RKO (cell line): ENCODE data around the gene GALE.
"Not testable (repeated sequence)": the region's sequence is repeated elsewhere in the genome, so short reads cannot be mapped to it uniquely, and the experiment has no call there.

Experiments
- DNase-seq: peaks from one replicate; pipeline ENCODE4 v3.0.0-alpha.2; 2016; ENCODE audit warnings: low spot score

The GALE gene

GRCh38 chr1:23800400-23801337 lies at the start of gene GALE:
TSS of gene GALE (minus strand) at chr1:23800754. CDS start at chr1:23799007, 1,747 bp downstream.
- DNase-seq: peak; percentile 95

DNA sequence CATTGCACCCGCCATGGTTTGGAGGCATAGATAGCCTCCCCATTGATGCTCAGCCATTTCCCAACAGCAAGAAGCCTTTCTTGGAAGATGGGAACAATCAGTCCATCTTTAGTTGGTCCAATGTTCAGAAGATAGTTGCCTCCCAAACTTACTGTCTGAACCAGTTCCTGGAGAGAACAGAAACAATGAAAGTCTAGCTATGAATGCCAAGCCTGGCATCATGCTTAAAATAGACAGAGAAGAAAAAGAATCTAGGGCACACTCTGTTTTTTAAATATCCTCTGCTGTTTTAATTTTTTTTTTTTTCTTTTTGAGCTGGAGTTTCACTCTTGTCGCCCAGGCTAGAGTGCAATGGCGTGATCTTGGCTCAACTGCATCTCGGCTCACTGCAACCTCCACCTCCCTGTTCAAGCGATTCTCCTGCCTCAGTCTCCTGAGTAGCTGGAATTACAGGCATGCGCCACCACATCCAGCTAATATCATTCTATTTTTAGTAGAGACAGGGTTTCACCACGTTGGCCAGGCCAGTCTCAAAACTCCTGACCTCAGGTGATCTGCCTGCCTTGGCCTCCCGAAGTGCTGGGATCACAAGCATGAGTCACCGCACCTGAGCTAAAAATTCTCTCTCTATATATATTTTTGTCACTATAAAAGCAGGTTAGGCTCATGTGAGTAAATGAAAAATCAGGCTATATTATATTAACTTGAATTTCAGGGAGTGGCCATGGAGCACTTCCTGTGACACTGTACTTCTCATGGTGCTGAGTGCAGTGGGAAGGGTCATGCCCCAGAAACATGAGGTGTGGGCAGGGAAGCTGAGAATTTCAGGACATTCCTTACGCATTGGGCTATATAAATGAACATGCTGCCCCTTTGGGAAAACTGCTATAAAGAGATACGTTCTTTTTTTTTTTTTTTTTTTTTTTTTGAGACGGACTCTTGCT lies 48.4 kb upstream of the GALE start:
- DNase-seq: no peak

DNA sequence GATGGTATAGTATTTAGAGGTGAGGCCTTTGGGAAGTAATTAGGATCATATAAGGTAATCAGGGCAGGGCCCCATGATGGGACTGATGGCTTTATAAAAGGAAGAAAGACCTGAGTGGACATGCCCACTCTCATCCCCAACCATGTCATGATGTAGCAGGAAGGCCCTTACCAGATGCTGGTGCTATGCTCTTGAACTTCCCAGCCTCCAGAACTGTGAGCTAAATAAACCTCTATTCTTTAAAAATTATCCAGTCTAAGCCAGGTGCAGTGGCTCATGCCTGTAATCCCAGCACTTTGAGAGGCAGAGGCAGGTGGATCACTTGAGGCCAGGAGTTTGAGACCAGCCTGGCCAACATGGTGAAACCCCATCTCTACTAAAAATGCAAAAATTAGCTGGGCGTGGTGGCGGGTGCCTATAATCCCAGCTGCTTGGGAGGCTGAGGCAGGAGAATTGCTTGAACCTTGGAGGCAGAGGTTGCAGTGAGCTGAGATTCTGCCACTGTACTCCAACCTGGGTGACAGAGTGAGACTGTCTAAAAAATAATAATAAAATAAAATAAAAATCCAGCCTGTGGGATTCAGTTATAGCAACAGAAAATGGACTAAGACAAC lies 47.0 kb upstream of the GALE start:
- DNase-seq: not testable (repeated sequence)

GRCh38 chr1:23845163-23845562 lies 44.6 kb upstream of the GALE start:
- DNase-seq: no peak

DNA sequence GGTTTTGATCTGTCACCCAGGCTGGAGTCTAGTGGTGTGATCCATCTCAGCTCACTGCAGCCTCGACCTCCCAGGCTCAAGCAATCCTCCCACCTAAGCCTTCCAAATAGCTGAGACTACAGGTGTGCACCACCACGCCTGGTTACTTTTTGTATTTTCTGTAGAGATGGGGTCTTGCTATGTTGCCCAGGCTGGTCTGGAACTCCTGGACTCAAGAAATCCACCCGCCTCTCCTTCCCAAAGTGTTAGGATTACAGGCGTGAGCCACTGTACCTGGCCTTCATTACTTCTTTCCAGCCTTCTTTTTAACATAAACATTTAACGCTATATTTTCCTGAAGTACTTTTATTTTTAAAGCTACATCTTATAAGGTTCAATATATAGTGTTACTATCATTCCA lies 43.1 kb upstream of the GALE start:
- DNase-seq: no peak

DNA sequence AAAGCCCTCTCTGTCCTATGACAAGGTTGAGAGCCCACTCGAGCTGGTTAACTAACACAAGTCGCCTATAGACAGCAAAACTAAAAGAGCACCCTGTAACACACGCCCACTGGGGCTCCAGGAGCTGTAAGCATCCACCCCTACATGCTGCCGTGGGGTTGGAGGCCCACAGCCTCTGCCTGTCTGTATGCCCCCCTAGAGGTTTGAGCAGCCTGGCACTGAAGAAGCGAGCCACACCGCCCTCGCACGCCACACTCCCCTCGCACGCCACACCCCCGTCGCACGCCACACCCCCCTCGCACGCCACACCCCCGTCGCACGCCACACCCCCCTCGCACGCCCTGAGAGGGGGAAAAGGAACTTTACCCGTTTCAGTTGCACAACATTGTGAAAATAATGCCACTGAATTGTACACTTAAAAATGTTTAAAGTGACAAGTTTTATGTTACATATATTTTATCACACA lies 37.9 kb upstream of the GALE start:
- DNase-seq: peak; percentile 53

DNA sequence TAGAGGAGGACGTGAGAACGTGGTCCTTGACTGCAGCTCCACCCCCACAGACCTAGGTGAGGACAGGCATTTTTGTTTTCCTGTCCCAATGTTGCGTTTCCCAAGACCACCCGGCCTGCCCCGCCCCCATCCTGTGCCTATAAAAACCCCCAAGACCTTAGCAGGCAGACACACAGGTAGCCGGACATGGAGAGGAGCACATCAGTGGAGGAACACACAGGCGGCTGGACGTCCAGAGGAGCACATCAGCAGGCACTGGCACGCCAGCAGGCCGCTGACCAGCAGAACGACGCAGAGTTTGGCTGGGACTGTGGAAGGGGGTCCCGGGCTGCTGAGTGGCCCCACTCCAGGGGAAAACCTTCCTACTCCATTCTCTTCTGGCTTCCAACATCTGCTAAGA lies 37.4 kb upstream of the GALE start:
- no peak for DNase-seq

- DNase-seq: no peak
Measured at GRCh38 chr1:23836037-23836436, 35.5 kb upstream of the GALE start.

GRCh38 chr1:23834156-23834555 lies 33.6 kb upstream of the GALE start:
- DNase-seq: not testable (repeated sequence)

GRCh38 chr1:23827717-23828116 lies 27.2 kb upstream of the GALE start:
- no peak for DNase-seq

DNA sequence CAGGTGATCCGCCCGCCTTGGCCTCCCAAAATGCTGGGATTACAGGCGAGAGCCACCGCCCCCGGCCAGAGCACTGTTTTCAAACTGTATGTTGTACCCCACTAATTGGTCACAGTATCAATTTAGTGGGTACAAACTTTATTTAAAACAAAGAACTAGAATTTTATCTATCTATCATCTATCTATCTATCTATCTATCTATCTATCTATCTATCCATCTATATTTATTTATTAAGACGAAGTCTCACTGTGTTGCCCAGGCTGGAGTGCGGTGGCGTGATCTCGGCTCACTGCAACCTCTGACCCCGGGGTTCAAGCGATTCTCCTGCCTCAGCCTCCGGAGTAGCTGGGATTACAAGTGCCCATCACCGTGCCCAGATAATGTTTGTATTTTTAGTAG lies 26.0 kb upstream of the GALE start:
- not testable (repeated sequence) for DNase-seq

DNA sequence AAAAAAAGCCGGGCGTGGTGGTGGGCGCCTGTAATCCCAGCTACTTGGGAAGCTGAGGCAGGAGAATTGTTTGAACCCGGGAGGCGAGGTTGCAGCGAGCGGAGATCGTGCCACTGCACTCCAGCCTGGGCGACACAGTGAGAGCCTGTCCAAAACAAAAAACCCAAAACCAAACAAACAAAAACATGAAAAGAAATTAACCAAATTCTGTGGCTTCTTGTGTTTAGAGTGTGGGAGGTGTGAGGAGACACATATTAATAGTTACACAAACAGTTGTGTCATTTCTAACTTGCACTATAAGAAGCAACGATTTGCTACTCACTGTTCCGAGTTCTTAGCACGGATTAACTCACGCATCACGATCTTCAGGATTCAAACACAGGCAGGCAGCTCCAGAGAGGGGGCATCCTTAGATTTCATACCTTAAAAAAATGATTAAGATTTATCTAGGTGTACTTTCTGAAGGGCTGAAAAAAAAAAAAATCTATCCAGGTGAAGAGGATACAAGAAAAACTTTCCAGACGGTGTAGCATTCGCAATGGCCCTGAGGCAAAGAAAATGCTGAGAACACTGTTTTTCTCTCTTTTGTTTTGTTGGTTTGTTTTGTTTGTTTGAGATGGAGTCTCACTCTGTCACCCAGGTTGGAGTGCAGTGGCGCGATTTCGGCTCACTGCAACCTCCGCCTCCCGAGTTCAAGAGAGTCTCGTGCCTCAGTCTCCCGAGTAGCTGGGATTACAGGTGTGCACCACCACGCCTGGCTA lies 25.4 kb upstream of the GALE start:
- DNase-seq: no peak

DNA sequence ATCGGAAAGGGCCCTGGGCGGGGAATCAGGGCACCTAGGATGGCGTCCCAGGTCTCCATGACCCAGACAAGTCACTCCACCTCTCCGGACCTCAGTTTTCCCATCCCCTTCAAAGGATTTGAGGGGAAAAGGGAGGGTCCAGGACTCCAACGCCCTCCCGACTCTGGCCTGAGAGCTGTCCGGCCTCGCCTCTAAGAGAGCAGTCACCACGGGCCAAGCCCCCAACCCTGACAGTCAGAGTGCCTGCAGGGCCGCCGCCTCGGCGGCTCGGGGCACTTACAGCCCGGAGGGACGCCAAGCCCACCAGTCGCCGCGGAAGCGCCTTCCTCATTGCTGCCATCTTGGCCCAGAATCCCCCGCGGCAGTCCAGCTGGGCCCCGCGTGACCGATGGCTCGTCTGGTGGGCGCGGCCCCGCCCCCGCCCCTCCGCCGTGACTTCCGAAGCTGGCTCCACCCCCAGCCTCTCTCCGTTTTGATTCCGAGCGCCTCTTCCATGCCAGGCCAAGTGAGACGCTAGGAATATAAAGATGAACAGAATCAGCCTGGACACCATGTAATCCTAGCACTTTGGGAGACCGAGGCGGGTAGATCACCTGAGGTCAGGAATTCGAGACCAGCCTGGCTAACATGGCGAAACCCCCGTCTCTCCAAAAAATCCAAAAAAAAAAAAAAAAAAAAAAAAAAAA lies 24.7 kb upstream of the GALE start, which contains the start of gene HMGCL:
HMGCL (minus strand) TSS at position 354 of the 686 bp plus-strand sequence; CDS start at position 340, 14 bp downstream.
- DNase-seq: peak; percentile 90

DNA sequence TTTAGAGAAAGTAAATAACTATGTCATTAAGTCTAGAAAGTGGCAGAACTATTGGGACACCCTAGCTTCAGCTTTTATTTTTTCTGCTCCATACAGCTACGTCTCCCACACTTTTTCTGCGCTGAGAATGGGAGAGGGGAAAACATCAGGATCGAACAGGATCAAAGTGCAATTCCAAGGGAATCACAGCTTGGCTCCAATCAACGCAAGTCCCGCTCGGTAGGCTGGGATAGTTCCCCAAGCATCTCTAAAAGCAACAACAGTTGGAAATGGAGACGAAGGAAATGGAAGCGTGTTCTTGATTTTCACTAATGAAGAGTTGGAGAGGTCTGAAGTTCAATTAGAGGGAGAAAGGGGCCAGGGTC lies 24.1 kb upstream of the GALE start:
- DNase-seq: no peak

DNA sequence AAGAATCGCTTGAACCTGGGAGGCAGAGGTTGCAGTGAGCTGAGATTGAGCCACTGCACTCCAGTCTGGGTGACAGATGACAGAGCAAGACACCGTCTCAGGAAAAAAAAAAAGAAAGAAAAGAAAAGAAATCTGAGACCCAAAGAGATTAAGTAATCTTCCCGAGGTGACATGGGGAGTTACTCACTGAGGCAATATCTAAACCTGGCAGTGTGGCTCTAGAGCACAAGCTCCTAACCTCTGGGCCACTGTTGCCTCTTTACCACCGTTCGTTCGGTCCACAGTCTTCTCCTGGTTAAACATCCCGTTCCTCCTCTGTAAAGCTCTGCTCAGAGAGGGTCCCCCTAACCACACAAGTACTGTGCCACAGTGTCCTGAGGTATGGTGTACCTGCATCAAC lies 23.2 kb upstream of the GALE start:
- no peak for DNase-seq

GRCh38 chr1:23817633-23818032 lies 17.1 kb upstream of the GALE start:
- no peak for DNase-seq

- DNase-seq: no peak
Measured at GRCh38 chr1:23816906-23817305, 16.4 kb upstream of the GALE start.

DNA sequence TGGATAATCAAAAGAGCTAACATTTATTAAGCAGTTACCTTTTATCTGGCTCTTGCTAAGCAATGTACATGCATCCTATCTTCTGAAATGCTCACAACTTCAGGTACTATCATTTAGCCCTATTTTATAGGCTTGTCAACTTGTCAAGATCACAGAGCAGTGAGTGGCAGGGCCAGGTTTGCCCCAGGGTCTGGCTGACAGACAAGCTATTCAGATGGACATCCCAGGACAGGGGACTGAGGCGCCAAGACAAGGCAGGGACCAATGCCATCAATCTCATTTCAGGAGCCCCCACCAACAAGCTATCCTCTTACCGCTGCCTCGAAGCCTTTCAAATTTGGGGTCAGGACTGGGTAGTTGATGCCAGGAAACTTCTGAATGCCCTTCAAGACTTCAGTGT lies 15.8 kb upstream of the GALE start:
- no peak for DNase-seq

DNA sequence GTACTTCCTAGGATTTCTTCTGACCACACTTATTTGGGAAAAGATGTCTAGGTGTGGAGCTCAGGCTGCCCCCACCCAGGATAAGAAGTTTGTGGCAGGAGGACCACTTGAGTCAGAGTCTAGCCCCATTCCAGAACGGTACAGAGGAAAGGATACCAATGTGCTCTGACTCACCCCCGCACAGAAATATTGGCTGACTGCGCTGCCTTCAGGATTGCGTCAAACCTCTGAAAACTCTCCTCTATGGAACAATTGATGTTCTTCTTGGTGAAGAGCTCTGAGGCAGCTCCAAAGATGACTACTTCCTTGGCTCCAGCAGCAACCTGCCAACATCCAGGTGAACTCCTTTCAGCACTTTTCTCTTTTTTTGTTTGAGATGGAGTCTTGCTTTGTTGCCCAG lies 13.5 kb upstream of the GALE start:
- no peak for DNase-seq

GRCh38 chr1:23810818-23811540 lies 10.4 kb upstream of the GALE start:
- no peak for DNase-seq
